Measurements from ENCODE around the gene NSMF. TPM values are rescaled to one million over a fixed set of nuclear protein-coding genes. Genes with fewer than 3 reads are reported as not detected.

NSMF gene
- total RNA-seq, 3 donors from 2014 or later (not counting 1 experiment from before 2014, with no cell fraction given) = 78.1 to 111 (median 87.8) TPM

DNA sequence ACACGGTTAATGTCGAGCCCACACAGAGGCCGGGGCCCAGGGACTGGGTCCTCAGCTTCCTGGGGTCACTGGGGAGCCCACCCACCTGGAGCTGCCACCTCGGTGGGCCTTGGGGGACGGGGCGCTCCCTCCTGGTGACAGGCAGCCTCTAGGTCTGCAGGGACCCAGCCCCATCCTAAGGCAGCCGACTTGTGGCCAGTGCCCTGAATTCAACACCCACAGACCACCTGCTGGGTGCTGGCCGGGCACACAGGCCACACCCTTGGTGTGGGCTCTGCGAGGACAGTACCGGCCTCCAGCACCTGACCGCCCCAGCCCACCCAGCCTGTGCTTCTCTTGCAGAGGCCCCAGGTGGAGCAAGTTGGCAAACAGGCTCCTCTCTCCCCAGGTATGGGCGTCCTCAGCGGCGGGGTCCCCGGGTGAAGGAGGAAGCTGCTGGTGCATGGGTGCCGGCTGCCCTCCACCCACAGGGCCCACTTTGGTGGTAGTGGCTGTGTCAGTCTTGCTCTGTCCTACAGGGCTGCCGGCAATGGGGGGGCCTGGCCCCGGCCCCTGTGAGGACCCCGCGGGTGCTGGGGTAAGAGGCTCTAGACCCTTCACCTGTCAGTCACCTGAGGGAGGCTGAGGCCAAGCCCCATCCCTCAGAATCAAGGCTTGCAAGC is 26.3 kb downstream of the NSMF start:
- 85% methylated on average over 20 of the region's 20 CpGs for WGBS (ENCODE audit: insufficient coverage)
- H3K27me3 ChIP-seq (ENCODE audit: control insufficient read depth, insufficient read depth, low read length) = no peaks in the 10 kb centered on the region
- Mint-ChIP-seq H3K9me3 (no peaks in the 10 kb centered on the region), H3K36me3 (no peaks in the 10 kb centered on the region), H3K27ac (no peak overlapping the region), H3K27me3 (ENCODE audit: low read depth in 2 of 2) (no peaks in the 10 kb centered on the region), H3K4me1 (no peaks in the 10 kb centered on the region), H3K4me3 (no peak overlapping the region)
- H3K4me1 ChIP-seq (ENCODE audit: control insufficient read depth, insufficient read depth, low read length) = peaks cover 29% of the 10 kb centered on the region
- ATAC-seq (no peak), DNase-seq (no peak)
- no peak overlapping the region for H3K4me3 ChIP-seq (ENCODE audit: low read length)
- no peaks in the 10 kb centered on the region for H3K36me3 ChIP-seq (ENCODE audit: control insufficient read depth, insufficient read depth, low read length)
- no peak overlapping the region for H3K27ac ChIP-seq (ENCODE audit: low read length)
- intact Hi-C loops (cut with micrococcal nuclease) = no loop called here
- TF ChIP-seq, protein P1, sequence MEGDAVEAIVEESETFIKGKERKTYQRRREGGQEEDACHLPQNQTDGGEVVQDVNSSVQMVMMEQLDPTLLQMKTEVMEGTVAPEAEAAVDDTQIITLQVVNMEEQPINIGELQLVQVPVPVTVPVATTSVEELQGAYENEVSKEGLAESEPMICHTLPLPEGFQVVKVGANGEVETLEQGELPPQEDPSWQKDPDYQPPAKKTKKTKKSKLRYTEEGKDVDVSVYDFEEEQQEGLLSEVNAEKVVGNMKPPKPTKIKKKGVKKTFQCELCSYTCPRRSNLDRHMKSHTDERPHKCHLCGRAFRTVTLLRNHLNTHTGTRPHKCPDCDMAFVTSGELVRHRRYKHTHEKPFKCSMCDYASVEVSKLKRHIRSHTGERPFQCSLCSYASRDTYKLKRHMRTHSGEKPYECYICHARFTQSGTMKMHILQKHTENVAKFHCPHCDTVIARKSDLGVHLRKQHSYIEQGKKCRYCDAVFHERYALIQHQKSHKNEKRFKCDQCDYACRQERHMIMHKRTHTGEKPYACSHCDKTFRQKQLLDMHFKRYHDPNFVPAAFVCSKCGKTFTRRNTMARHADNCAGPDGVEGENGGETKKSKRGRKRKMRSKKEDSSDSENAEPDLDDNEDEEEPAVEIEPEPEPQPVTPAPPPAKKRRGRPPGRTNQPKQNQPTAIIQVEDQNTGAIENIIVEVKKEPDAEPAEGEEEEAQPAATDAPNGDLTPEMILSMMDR (IDR thresholded peaks at IDR 0.05) = no peak
- no peaks in the 10 kb centered on the region for H3K9me3 ChIP-seq (ENCODE audit: control insufficient read depth, insufficient read depth, low read length)

DNA sequence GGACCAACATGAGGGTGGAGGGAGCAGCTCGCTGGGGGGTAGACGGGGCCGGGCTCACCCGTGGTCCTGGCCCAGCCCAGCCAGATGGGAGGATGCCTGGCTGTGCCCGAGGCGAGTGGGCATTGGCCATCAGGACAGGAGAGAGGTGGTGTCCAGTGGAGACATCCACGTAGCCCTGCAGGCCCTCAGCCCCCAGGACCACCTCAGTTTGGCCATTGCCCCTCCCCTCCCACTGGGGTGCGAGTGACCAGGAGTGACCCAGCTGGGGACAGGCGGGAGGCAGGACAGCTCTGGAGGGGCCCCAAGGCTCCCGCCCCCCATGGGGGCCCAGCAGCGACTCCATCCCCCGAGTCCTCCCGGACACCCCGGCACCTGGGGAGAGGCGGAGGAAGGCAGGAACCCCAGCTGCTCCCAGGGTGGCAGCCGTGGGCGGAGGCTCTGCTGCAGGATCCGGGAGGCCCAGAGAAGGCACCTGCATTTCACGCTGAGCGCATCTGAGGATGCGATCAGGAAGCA is 27.7 kb downstream of the NSMF start:
- H3K4me1 Mint-ChIP-seq = no peaks in the 10 kb centered on the region
- no peak overlapping the region for H3K27ac ChIP-seq (ENCODE audit: low read length)
- H3K27ac Mint-ChIP-seq = no peak overlapping the region
- H3K36me3 Mint-ChIP-seq = no peaks in the 10 kb centered on the region
- WGBS (ENCODE audit: insufficient coverage) = 79% methylated on average over 21 of the region's 21 CpGs
- H3K4me3 Mint-ChIP-seq = no peak overlapping the region
- DNase-seq = no peak
- intact Hi-C loops (cut with micrococcal nuclease) = no loop called here
- H3K4me1 ChIP-seq (ENCODE audit: control insufficient read depth, insufficient read depth, low read length) = peaks cover 29% of the 10 kb centered on the region
- no peaks in the 10 kb centered on the region for H3K36me3 ChIP-seq (ENCODE audit: control insufficient read depth, insufficient read depth, low read length)
- ATAC-seq = no peak
- no peaks in the 10 kb centered on the region for H3K9me3 ChIP-seq (ENCODE audit: control insufficient read depth, insufficient read depth, low read length)
- TF ChIP-seq, protein P1 (IDR thresholded peaks at IDR 0.05) = no peak
- no peaks in the 10 kb centered on the region for H3K27me3 Mint-ChIP-seq (ENCODE audit: low read depth in 2 of 2)
- no peaks in the 10 kb centered on the region for H3K27me3 ChIP-seq (ENCODE audit: control insufficient read depth, insufficient read depth, low read length)
- no peak overlapping the region for H3K4me3 ChIP-seq (ENCODE audit: low read length)
- no peaks in the 10 kb centered on the region for H3K9me3 Mint-ChIP-seq

DNA sequence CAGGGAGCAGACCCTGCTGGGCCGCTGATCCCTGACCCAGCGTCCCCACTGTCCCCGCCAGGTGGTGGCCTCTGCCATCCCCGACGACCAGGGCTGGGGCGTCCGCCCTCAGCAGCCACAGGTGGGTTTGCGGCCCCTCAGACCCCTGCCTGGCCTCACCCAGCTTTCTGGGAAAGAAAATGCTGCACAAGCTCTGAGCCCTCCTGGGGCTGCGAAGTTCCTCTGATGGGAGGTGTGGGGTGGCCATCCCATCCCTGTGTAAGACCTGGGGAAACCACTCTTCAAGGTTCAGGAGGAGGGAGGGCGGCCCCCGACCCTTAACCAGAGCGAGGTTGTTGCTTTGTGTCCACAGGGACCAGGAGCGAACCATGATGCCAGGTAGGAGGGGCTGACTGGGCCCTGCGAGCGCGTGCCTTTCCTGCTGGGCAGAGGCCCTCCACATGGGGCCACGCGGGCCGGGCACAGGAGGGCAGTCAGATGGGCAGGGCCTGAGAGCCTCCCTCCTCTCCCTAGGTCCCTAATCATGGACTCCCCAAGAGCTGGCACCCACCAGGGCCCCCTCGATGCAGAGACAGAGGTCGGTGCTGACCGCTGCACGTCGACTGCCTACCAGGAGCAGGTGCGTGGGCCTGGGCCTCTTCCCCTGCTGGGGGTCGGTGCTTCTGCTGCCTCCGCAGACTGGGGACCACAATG is 28.3 kb downstream of the NSMF start:
- Mint-ChIP-seq H3K27ac (no peak overlapping the region), H3K4me1 (no peaks in the 10 kb centered on the region), H3K36me3 (no peaks in the 10 kb centered on the region), H3K4me3 (no peak overlapping the region), H3K9me3 (no peaks in the 10 kb centered on the region), H3K27me3 (ENCODE audit: low read depth in 2 of 2) (no peaks in the 10 kb centered on the region)
- 79% methylated on average over 27 of the region's 27 CpGs for WGBS (ENCODE audit: insufficient coverage)
- no peak overlapping the region for H3K4me3 ChIP-seq (ENCODE audit: low read length)
- intact Hi-C loops (cut with micrococcal nuclease) = no loop called here
- H3K9me3 ChIP-seq (ENCODE audit: control insufficient read depth, insufficient read depth, low read length) = no peaks in the 10 kb centered on the region
- no peak for DNase-seq
- TF ChIP-seq, protein P1 (IDR thresholded peaks at IDR 0.05) = no peak
- peaks cover 29% of the 10 kb centered on the region for H3K4me1 ChIP-seq (ENCODE audit: control insufficient read depth, insufficient read depth, low read length)
- ATAC-seq = no peak
- H3K36me3 ChIP-seq (ENCODE audit: control insufficient read depth, insufficient read depth, low read length) = no peaks in the 10 kb centered on the region
- no peak overlapping the region for H3K27ac ChIP-seq (ENCODE audit: low read length)
- H3K27me3 ChIP-seq (ENCODE audit: control insufficient read depth, insufficient read depth, low read length) = no peaks in the 10 kb centered on the region
